ENCODE measurements around the gene TCF7L1.
"Not testable (repeated sequence)": the region's sequence is repeated elsewhere in the genome, so short reads cannot be mapped to it uniquely, and the experiment has no call there.

The TCF7L1 gene

DNA sequence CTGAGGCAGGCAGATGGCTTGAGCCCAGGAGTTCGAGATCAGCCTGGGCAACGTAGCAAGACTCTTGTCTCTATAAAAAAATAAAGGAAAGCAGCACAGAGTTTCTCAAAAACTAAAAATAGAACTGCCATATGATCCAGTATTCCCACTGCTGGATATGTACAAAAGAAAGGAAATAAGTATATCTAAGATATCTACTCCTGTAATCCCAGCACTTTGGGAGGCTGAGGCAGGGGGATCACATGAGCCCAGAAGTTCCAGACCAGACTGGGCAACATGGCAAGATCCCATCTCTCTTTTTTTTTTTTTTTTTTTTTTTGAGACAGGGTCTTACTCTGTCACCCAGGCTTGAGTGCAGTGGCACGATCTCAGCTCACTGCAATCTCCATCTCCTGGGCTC, 196.5 kb downstream of the TCF7L1 start:
- DNase-seq: not testable (repeated sequence)

- no peak for DNase-seq
Measured at GRCh38 chr2:85330839-85331636, 197.8 kb downstream of the TCF7L1 start.

GRCh38 chr2:85333877-85334276, 200.7 kb downstream of the TCF7L1 start:
- not testable (repeated sequence) for DNase-seq

DNA sequence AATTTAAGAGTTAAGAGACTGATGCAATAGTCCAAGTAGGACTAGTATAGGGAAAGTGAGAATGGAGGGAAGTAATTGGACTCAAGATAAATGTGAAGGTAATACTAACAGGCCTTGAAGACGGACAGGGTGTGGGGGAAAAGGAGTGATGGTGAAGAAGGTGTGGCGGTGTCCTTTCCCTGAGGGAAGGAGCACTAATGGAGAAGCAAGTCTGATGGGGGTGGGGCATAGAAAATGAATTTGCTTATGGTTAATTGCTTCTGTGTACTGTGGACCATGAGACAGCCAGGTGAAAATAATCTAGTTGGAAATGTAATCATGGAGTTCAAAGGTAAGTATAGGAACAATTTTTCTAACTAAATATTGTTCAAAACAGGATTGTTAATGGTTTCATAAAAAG, 201.7 kb downstream of the TCF7L1 start:
- DNase-seq: no peak

DNA sequence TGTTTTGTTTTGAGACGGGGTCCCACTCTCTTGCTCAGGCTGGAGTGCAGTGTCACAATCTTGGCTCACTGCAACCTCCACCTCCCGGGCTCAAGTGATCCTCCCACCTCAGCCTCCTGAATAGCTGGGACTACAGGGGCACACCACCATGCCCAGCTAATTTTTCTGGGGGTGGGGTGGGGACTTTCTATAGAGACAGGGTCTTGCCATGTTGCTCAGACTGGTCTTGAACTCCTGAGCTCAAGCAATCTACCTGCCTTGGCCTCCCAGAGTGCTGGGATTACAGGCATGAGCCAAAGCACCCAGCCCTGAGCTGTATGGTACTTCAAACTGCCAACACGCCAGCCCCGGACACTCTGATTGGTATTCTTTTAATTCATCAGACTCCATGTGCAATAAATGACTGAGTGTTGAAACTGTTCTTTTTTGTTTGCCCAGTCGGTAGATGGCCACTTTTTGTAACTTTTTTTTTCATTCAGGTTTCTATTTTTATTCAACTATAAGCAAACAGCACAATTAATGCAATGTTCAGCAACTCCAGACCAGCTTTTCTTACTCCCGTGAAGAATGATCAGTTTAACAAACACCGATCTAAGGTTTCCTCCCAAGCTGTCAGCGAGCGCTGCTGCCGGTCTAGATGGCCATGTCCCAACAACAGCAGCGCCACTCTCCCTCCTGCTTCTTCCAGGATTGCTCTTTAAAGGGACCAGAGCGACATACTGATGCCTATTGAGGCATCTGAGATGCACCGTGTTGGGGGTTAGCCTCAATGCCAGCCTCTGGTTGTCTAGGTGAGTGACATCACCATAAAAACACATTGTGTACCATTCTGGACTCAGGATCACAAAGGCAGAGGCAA, 207.1 kb downstream of the TCF7L1 start:
- DNase-seq: no peak

- no peak for DNase-seq
Measured at GRCh38 chr2:85341269-85342029, 208.3 kb downstream of the TCF7L1 start.

GRCh38 chr2:85342156-85342555, 209.0 kb downstream of the TCF7L1 start:
- DNase-seq: no peak

DNA sequence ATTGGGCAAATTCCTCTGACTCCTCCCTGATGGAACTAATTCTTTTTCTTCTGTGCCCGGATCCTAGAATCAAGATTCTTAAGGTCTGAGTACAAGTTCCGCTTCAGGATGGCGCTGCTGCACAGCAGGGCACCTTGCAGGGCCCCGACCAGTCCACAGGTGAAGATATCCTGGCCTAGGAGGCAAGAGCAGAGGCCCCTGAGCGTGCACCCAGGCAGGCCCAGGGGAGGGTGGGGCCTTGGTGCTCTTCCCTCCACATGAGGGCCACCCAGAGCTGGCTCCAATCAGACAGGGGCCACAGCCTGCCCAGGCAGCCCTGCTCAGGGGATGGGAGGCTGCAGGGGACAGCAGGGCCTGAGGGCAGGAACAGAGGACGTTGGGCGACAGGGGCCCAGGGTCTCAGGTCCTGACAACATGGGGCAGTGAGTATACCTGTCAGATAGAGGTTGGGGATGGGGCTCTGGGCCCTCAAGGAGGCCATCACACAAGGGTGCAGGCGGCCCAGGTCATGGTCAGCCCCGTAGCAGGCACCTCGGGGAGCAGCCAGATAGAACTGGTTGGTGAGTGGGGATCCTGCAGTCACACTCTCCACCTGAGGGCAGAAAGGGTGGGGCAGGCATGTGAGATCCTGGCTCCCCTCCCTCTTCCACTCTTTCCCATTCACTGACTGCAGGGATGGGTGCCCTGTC, 210.2 kb downstream of the TCF7L1 start:
- DNase-seq: not testable (repeated sequence)

DNA sequence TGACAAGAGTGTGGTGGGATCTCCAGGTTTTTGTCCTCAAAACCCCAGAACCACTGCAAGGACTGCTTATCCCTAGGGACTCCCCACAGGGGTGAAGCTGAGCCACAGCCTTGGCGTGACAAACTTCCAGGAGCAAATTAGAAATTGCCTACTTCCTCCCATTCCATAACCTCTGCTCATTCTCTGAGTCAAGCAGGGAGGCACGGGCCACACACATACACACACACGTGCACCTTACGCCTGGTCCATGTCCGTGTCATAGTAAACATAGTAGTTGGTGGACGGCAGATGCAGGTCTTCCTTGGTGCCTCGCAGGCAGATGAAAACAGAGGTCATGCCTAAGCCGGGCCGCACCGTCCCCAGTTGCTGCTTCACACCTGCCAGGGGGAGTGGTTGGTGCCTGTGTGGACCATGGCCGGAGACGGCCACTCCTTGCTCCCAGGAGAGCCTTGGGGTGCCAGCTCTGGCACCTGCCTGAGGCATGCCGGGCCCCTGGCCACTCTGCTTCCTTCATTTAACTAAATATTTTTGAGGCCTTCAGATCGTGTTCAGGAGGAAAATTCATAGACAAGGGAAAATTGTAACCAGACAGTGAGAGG, 211.3 kb downstream of the TCF7L1 start:
- DNase-seq: no peak

GRCh38 chr2:85347599-85347998, 214.4 kb downstream of the TCF7L1 start:
- DNase-seq: no peak

GRCh38 chr2:85353876-85354285, 220.7 kb downstream of the TCF7L1 start:
- no peak for DNase-seq

DNA sequence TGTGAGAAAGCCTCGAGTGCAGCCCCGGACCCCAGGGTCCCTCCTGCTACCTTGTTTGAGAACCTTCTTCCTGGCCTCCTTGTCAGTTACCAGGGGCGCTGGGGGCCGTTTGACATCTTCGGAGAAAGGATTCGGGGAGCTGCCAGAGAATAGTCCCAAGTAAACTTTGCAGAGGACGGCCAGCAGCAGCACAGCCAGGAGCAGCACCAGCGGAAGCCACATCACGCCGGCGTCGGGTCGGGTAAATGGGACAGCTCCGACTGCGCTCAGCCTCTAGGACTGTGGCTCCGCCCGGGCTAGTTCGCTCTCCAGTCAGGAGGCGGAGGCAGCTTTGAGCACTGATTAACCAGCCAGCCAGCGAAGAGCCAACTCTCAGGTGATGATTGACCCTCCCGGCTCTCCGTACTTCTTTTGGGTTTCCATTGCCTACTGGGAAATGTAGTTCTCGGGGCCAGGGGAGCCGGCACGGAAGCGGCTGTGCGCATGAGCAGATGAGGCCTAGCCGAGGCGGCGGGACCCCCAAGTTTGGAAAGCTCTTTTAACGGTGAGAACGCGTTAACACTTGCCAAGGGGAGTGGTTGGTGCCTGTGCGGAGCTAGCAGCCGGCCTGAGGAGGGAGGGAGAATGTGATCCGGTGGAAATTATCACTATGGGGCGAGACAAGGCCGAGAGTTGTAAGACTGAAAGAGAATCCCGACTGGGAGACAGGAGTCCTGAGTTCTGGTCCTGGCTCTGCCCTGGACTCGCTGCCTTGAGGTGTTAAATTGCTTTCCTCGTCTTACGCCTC, 221.3 kb downstream of the TCF7L1 start, which contains the start of the genes ELMOD3 and RETSAT:
ELMOD3 (plus strand) TSS at position 484 of the 787 bp plus-strand sequence. CDS start 2,430 bp downstream, outside the sequence.
RETSAT (minus strand) TSS at position 243 of the 787 bp plus-strand sequence; CDS start at position 222, 21 bp downstream.
- DNase-seq: peak; percentile 95

DNA sequence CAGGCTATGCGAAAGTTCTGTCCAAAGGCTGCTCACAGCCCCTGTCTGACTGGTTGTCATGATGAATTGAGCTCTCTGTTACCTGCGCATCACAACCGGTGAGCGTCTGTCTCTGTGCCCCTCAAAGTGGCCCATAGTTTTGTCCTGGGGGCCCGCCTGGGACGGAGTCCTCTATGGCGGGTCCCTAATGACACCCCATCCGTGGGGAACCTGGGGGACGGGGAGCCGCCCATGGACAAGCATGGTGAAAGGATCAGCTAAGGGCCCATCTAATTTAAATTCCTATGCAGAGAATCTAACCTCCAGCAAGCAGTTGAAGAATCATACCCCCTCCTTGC, 221.8 kb downstream of the TCF7L1 start:
- DNase-seq: no peak

GRCh38 chr2:85355521-85355920, 222.3 kb downstream of the TCF7L1 start:
- DNase-seq: no peak

DNA sequence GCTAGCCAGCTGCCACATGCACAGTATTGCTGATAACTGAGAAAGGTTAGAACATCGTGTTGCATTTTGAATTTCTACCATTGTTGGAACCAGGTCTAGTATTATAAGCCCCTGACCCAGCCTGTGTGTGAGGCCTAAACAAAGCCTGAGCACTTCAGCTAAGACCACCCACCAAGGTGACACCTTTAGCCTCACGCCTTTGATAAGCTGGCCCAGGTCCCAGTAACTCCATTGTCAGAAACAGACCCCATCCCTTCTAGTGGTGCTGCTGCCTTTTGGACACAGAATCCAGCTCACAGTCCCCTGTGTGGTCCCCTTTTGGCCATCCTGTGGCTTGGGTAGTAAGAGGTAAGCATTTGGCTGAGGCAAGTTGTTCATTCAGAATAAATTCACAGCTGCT, 223.0 kb downstream of the TCF7L1 start:
- DNase-seq: no peak

DNA sequence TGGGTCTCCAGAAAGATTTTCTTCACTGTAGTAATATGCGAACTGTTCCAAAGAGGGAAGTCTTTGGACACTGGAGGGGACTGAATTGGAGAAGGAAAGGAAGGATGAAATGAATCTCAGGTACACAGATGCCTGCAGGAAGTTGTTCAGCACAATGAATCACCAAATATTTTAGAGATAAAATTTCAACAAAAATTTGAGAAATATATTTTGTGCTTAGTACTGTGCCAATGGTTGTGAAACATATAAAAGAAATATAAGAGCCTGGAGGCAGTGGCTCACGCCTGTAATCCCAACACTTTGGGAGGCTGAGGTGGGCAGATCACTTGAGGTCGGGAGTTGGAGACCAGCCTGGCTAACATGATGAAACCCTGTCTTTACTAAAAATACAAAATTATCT, 224.5 kb downstream of the TCF7L1 start:
- no peak for DNase-seq
